D721Med (cell line): ENCODE results near the gene MAP1LC3B2.

Experiments used
- DNase-seq: peaks from one replicate; pipeline ENCODE4 v3.0.0; 2011; ENCODE audit warnings: low spot score; ENCODE audit not compliant: insufficient read length
- FAIRE-seq: peaks from 2 replicates; lab custom pipeline; 2011; peaks lifted over from hg19 to GRCh38; lab: Jason Lieb, UNC
- CTCF ChIP-seq: IDR thresholded peaks from 2 replicates; pipeline ENCODE4 v1.5.1; 2012; ENCODE audit warnings: mild to moderate bottlenecking, control low read depth; ENCODE audit not compliant: insufficient read depth; ENCODE audit errors: missing control alignments

MAP1LC3B2 gene

GRCh38 chr12:116624516-116624915 lies 65.3 kb downstream of the MAP1LC3B2 start:
- TF ChIP-seq CTCF = no peak
- FAIRE-seq = no peak
- DNase-seq = no peak

- DNase-seq (no peak), FAIRE-seq (no peak)
- TF ChIP-seq CTCF = no peak
Measured at GRCh38 chr12:116626153-116626552, 67.0 kb downstream of the MAP1LC3B2 start.
